ENCODE measurements around the gene HCFC1. TPM values are rescaled to one million over a fixed set of nuclear protein-coding genes. Genes with fewer than 3 reads are reported as not detected.

Gene HCFC1
- total RNA-seq, 1 donor from 2014 or later = 105 TPM

DNA sequence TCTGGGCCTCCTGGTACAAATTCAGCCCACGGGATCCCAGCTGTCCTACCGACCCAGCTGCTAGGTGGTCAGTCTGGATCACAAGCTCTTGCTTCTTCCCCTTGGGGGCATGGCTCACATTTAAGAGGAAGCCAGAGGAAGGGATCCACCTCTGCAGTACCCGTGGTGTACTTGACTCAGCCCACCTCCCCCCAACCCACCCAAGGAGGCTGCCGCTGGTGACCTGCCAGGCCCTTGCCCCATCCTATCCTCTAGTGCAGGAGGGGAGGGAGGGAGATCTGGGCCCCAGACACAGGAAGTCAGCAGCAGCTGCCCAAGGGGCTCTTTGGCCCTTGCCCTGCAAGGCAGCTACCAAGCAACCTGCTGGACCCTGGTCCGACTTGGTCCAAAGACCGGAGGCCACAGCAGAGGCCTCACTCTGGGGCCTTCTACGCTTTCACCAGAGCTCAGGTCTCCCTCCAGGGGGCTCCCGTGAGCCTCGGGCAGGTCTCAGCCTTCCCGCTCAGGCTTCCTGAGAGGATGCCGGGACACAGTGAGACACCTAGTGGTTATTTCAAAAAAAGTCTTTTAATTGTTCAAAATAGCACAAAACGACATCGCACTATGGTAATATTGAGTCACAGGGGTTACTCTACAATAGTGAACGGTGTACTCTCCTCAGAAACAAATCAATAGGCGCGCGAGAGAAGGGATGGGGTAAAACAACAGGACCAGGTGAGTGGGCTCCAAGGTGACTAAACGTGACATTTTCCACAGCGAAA, 24.4 kb downstream of the HCFC1 start:
- Mint-ChIP-seq H3K27me3 (ENCODE audit: insufficient read depth) (no peaks in the 10 kb centered on the region), H3K4me3 (peak overlapping the region; percentile 3), H3K4me1 (ENCODE audit: low read depth) (peaks cover 9% of the 10 kb centered on the region), H3K27ac (peak overlapping the region; percentile 91), H3K36me3 (ENCODE audit: low read depth) (peaks cover 11% of the 10 kb centered on the region), H3K9me3 (no peaks in the 10 kb centered on the region)
- DNase-seq (ENCODE audit: low spot score) = peak; percentile 67
- intact Hi-C loops (cut with micrococcal nuclease) = loop anchor here (1.0 kb wide), 3 partner anchors 21 to 183 kb away; partner anchors contain the start of genes ARHGAP4 and PLXNB3

DNA sequence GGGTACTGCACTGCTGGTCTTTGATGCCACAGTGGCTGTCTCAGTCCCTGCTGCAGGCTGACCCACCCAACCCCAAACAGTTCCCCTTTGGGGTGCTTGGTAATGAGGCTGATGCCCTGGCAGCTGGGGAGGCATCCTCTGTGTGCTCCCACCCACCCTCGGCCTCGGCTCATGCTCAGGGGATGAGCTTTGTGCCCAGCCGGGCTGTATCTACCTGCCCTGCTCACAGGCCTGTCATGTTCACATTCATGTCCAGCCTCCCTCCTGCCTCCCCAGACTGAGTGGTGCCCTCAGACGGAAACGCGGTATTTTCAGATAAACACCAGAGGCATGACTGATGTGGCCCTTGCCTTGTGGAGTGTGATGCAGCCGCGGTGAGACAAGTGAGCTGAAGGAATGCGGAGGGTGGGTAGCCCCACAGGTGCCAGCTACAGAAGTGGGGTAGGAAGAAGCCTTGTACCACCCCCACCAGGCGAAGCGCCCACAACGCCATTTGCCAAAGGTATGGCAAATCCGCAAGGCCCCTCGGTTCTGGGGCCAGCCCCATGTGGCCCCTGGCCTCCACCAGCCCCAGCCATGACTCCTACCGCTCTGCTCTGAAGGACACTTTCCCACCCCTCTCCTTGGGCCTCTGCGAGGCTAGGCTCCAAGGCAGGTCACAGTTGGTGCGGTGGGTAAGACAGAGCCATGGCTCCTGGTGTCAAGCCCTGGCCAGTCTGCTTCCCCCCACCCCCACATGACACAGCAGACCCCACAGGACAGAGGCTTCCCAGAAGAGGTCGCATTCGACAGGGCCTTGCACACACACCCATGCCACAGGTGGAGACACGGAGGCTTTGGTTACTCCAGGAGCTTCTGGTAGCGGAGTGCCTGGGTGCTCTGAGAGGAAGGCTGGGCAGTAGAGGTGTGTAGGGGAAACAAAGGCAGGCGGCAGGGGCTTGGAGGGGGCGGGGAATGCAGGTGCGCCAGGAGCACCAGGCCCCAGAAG, 25.4 kb downstream of the HCFC1 start:
- Mint-ChIP-seq H3K36me3 (ENCODE audit: low read depth) (peaks cover 12% of the 10 kb centered on the region), H3K4me1 (ENCODE audit: low read depth) (peaks cover 11% of the 10 kb centered on the region), H3K27ac (no peak overlapping the region), H3K4me3 (no peak overlapping the region), H3K9me3 (no peaks in the 10 kb centered on the region), H3K27me3 (ENCODE audit: insufficient read depth) (no peaks in the 10 kb centered on the region)
- intact Hi-C loops (cut with micrococcal nuclease) = no loop called here
- DNase-seq (ENCODE audit: low spot score) = no peak

GRCh38 chrX:153944800-153945150, 26.8 kb downstream of the HCFC1 start:
- no peaks in the 10 kb centered on the region for H3K9me3 Mint-ChIP-seq
- H3K4me1 Mint-ChIP-seq (ENCODE audit: low read depth) = peaks cover 14% of the 10 kb centered on the region
- peaks cover 8% of the 10 kb centered on the region for H3K36me3 Mint-ChIP-seq (ENCODE audit: low read depth)
- no peaks in the 10 kb centered on the region for H3K27me3 Mint-ChIP-seq (ENCODE audit: insufficient read depth)
- peak overlapping the region; percentile 54 for H3K4me3 Mint-ChIP-seq
- intact Hi-C loops (cut with micrococcal nuclease) = no loop called here
- DNase-seq (ENCODE audit: low spot score) = no peak
- H3K27ac Mint-ChIP-seq = no peak overlapping the region

DNA sequence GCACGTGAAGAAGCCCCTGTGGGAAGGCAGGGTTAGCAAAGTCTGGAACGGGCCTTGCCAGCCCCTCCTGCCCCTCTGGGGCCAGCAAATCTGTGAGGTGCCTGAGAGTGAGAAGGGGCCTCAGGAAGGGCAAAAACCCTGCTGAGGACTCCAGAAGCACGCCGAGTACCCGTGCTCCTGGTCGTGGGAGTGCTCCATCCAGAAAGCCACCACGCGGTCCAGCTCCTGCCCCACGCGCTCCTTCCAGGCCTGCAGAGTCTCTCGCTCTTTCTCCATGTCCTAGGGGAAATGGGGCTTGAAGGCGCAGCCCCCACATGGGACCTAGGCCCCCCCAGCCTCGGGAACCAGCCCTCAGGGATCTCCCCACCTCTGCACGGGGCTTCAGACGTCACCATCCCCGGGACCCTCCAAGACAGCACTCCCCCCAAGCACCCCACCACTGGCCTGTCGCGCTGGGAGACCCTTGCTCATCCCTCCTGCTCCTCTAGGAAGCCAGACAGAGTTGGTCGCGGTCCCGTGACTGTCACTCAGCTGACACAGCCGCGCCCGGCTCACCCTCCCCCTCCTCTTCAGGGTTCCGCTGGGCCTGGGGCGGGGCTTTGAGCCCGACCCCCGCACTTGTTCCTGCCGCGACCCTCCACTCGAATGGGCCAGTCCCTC, 27.3 kb downstream of the HCFC1 start, which contains the start of gene RENBP:
RENBP (minus strand) TSS at position 504 of the 660 bp plus-strand sequence; CDS start at position 471, 33 bp downstream.
- Mint-ChIP-seq H3K36me3 (ENCODE audit: low read depth) (peaks cover 8% of the 10 kb centered on the region), H3K4me1 (ENCODE audit: low read depth) (peaks cover 14% of the 10 kb centered on the region), H3K4me3 (peak within 1 kb of the TSS; percentile 84), H3K9me3 (no peaks in the 10 kb centered on the region), H3K27ac (peak within 1 kb of the TSS; percentile 68), H3K27me3 (ENCODE audit: insufficient read depth) (no peaks in the 10 kb centered on the region)
- no peak for DNase-seq (ENCODE audit: low spot score)
- intact Hi-C loops (cut with micrococcal nuclease) = no loop called here

DNA sequence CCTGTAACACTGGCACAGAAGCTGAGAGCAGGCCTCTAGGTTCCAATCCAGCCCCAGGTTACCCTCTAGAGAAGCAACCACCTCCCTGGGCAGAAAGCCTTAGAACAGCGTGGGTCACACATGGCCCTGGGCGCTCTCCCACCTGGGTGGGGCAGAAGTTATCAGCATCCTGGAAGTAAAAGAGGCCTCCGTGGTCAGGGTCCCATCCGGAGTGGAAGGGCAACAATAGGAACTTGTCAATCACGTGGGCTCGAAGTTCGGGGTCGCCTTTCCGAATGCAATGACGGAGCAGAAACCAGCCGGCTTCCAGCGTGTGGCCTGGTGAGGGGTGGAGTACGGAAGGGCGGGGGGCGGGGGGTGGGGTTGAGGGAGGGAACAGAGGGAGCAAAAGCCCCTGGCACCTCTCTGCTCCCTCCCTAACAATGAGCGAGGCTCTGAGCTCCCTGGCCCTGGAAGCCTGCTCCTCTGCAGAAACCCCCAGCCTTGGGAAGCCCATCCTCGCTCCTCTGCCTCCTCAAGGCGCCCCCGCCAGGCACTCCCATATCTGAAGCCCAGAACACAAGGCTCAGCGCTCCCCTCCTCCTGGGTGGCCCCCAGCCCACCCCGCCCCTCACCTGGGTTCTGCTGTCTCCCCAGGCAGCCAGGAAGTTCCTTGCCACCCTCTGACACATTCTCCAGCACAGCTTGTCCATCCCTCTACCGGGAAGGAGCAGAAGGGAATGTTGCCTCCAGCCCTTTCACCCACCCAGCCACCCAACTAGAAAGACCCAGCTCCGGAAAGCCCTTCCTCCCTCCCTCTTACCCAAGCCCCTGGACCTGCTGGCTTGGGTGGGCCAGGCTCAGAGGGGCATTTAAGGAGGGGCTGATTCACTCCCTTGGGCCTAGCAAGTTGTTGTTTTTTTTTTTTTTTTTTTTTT, 30.0 kb downstream of the HCFC1 start:
- Mint-ChIP-seq H3K27me3 (ENCODE audit: insufficient read depth) (no peaks in the 10 kb centered on the region), H3K36me3 (ENCODE audit: low read depth) (peaks cover 5% of the 10 kb centered on the region), H3K4me1 (ENCODE audit: low read depth) (peaks cover 4% of the 10 kb centered on the region), H3K9me3 (no peaks in the 10 kb centered on the region), H3K27ac (peak overlapping the region; percentile 58), H3K4me3 (peak overlapping the region; percentile 72)
- intact Hi-C loops (cut with micrococcal nuclease) = no loop called here
- no peak for DNase-seq (ENCODE audit: low spot score)

DNA sequence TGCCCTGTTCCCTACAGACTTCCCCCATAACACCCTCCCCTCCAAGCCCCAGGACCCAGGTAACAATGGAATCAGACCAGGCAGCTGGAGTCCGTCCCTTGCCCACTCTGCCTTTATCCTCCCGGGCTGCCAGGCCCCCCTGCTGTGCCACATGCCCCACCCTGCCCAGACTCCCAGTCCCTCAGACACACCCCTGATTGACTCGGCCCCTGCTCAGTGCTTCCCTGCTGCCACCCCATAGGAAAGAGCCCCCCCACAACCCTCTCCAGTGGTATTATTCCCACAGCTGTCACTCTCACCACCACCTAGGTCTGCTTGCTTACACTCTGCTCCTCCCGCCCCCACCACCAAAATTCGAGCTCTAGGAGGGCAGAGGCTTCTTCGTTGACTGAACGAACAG, 32.0 kb downstream of the HCFC1 start:
- intact Hi-C loops (cut with micrococcal nuclease) = no loop called here
- no peak for DNase-seq (ENCODE audit: low spot score)
- Mint-ChIP-seq H3K4me3 (no peak overlapping the region), H3K27me3 (ENCODE audit: insufficient read depth) (no peaks in the 10 kb centered on the region), H3K4me1 (ENCODE audit: low read depth) (peaks cover 4% of the 10 kb centered on the region), H3K9me3 (no peaks in the 10 kb centered on the region), H3K27ac (no peak overlapping the region), H3K36me3 (ENCODE audit: low read depth) (peaks cover 5% of the 10 kb centered on the region)

GRCh38 chrX:153938226-153938786, 33.3 kb downstream of the HCFC1 start:
- Mint-ChIP-seq H3K27me3 (ENCODE audit: insufficient read depth) (no peaks in the 10 kb centered on the region), H3K4me1 (ENCODE audit: low read depth) (peaks cover 9% of the 10 kb centered on the region), H3K27ac (no peak overlapping the region), H3K4me3 (no peak overlapping the region), H3K9me3 (no peaks in the 10 kb centered on the region), H3K36me3 (ENCODE audit: low read depth) (peaks cover 3% of the 10 kb centered on the region)
- DNase-seq (ENCODE audit: low spot score) = no peak
- intact Hi-C loops (cut with micrococcal nuclease) = no loop called here

DNA sequence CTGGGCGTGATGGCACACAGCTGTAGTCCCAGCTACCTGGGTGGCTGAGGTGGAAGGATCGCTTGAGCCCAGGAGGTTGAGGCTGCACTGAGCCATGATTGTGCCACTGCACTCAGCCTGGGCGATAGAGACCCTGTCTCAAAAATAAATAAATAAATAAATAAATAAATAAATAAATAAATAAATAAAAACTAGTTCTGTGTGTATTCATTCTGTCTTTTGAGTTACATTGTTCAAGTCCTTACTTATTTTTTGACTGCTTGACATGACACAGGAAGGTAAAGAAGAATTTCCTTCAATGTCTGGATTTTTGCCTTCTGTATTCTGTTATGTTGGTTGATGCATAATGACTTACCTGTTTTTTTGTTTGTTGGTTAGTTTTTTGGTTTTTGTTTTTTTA, 34.6 kb downstream of the HCFC1 start:
- H3K27me3 Mint-ChIP-seq (ENCODE audit: insufficient read depth) = no peaks in the 10 kb centered on the region
- H3K4me3 Mint-ChIP-seq = no peak overlapping the region
- H3K27ac Mint-ChIP-seq = no peak overlapping the region
- no peak for DNase-seq (ENCODE audit: low spot score)
- H3K4me1 Mint-ChIP-seq (ENCODE audit: low read depth) = peaks cover 9% of the 10 kb centered on the region
- intact Hi-C loops (cut with micrococcal nuclease) = no loop called here
- peaks cover 3% of the 10 kb centered on the region for H3K36me3 Mint-ChIP-seq (ENCODE audit: low read depth)
- H3K9me3 Mint-ChIP-seq = no peaks in the 10 kb centered on the region

GRCh38 chrX:153935326-153935851, 36.2 kb downstream of the HCFC1 start:
- peak overlapping the region; percentile 52 for H3K27ac Mint-ChIP-seq
- peaks cover 5% of the 10 kb centered on the region for H3K36me3 Mint-ChIP-seq (ENCODE audit: low read depth)
- no peaks in the 10 kb centered on the region for H3K9me3 Mint-ChIP-seq
- H3K27me3 Mint-ChIP-seq (ENCODE audit: insufficient read depth) = no peaks in the 10 kb centered on the region
- H3K4me3 Mint-ChIP-seq = peak overlapping the region; percentile 78
- intact Hi-C loops (cut with micrococcal nuclease) = loop anchor here (1.0 kb wide), 1 partner anchor 9 kb away; the partner anchor contains the start of gene ARHGAP4
- DNase-seq (ENCODE audit: low spot score) = no peak
- peaks cover 10% of the 10 kb centered on the region for H3K4me1 Mint-ChIP-seq (ENCODE audit: low read depth)

DNA sequence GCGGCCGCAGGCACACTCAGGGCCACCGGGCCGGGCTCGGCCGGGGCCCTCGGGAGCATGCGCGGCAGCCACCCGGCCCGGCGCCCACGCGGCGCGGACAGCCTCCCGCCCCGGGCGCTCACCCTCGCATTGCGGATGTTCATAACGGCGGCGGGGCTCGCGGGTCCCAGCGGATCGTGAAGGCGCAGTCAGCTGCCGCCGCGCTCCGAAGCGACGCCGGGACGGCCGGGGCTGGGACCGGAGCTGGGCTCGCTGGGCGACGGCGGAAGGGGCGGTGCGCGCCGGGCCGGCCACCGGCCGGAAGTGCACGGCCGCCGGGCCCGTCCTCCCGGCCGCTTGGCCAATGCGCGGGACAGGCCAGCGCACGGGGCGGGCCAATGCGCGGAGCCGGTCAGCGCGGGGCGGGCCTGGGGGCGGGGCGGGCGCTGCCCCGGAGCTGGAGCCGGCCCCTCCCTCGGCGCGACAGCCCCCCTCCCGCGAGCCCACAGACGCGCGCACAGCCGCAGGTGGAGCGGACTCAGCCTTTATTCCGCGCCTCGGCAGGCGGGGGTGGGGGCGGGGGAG, 36.8 kb downstream of the HCFC1 start, which contains the start of gene NAA10:
NAA10 (minus strand) TSS at position 276 of the 564 bp plus-strand sequence; CDS start at position 143, 133 bp downstream.
- peak within 1 kb of the TSS; percentile 67 for H3K27ac Mint-ChIP-seq
- no peaks in the 10 kb centered on the region for H3K27me3 Mint-ChIP-seq (ENCODE audit: insufficient read depth)
- peaks cover 10% of the 10 kb centered on the region for H3K4me1 Mint-ChIP-seq (ENCODE audit: low read depth)
- no peaks in the 10 kb centered on the region for H3K9me3 Mint-ChIP-seq
- intact Hi-C loops (cut with micrococcal nuclease) = loop anchor here (1.0 kb wide), 1 partner anchor 9 kb away; the partner anchor contains the start of gene ARHGAP4
- peaks cover 5% of the 10 kb centered on the region for H3K36me3 Mint-ChIP-seq (ENCODE audit: low read depth)
- DNase-seq (ENCODE audit: low spot score) = peak; percentile 55
- peak within 1 kb of the TSS; percentile 88 for H3K4me3 Mint-ChIP-seq

GRCh38 chrX:153934148-153934761, 37.4 kb downstream of the HCFC1 start:
- intact Hi-C loops (cut with micrococcal nuclease) = no loop called here
- Mint-ChIP-seq H3K27me3 (ENCODE audit: insufficient read depth) (no peaks in the 10 kb centered on the region), H3K9me3 (no peaks in the 10 kb centered on the region), H3K4me3 (peak overlapping the region; percentile 88), H3K4me1 (ENCODE audit: low read depth) (peaks cover 10% of the 10 kb centered on the region), H3K36me3 (ENCODE audit: low read depth) (peaks cover 5% of the 10 kb centered on the region), H3K27ac (peak overlapping the region; percentile 67)
- DNase-seq (ENCODE audit: low spot score) = no peak

All from activated T-helper 1 cell treated with anti-CD3 and anti-CD28 coated beads, Interleukin-12 subunit alpha, Interleukin-12 subunit beta, Interleukin-2, Interleukin-4 antibody, amounts not matched to agents 30 ng/mL and 10 ng/mL and 1 ng/mL, durations not matched to agents 14 hours and 24 hours and 36 hours (primary cell).